H1 (cell line): ENCODE results near the gene DDX31. TPM values are rescaled to one million over a fixed set of nuclear protein-coding genes. Genes with fewer than 3 reads are reported as not detected.

Source experiments
- CTCF ChIA-PET: fragments of 300-600 bp; sonication (Branson Sonifier 250); formaldehyde crosslinking; loops from one replicate; lab custom pipeline; 2021; ENCODE audit not compliant: partially characterized antibody; lab: Charles Lee
- POLR2A ChIA-PET: fragments of 300-600 bp; sonication (Branson Sonifier 250); formaldehyde crosslinking; loops from one replicate; lab custom pipeline; 2021; ENCODE audit warnings: inconsistent platforms; ENCODE audit not compliant: partially characterized antibody; lab: Charles Lee
- DNase-seq, 2 experiments: peaks; one replicate each; pipeline versions ENCODE4 v3.0.0 to v3.0.0-alpha.2; 2010 to 2022; ENCODE audit warnings: low spot score in 2 of 2, low read depth in 1 of 2, mixed read lengths in 1 of 2
- FAIRE-seq: peaks from 2 replicates; lab custom pipeline; 2011; peaks lifted over from hg19 to GRCh38; lab: Jason Lieb, UNC
- H2AFZ ChIP-seq: 2 replicates; pipeline ENCODE4 v1.8.1; 2012; ENCODE audit warnings: low read length, inconsistent platforms
- H2AK5ac ChIP-seq: 2 replicates; pipeline ENCODE4 v1.6.1; 2013; ENCODE audit warnings: low read depth, low read length
- H2BK120ac ChIP-seq: replicated peaks from 2 replicates; pipeline ENCODE3; 2013; ENCODE audit warnings: low read depth, low read length, inconsistent platforms
- H2BK12ac ChIP-seq: 2 replicates; pipeline ENCODE4 v1.6.1; 2013; ENCODE audit warnings: low read depth, low read length
- H2BK15ac ChIP-seq: 2 replicates; pipeline ENCODE4 v1.6.1; 2013; ENCODE audit warnings: low read length
- H2BK20ac ChIP-seq: 2 replicates; pipeline ENCODE4 v1.6.1; 2013; ENCODE audit warnings: low read length
- H2BK5ac ChIP-seq: 2 replicates; pipeline ENCODE4 v1.6.1; 2013; ENCODE audit warnings: low read depth, low read length
- H3K14ac ChIP-seq: 2 replicates; pipeline ENCODE4 v1.6.1; 2013; ENCODE audit warnings: inconsistent platforms; ENCODE audit not compliant: insufficient read length
- H3K18ac ChIP-seq: 2 replicates; pipeline ENCODE4 v1.6.1; 2013; ENCODE audit warnings: low read length; ENCODE audit errors: extremely low read depth
- H3K23ac ChIP-seq: 2 replicates; pipeline ENCODE4 v1.6.1; 2013; ENCODE audit warnings: inconsistent platforms; ENCODE audit not compliant: insufficient read length
- H3K23me2 ChIP-seq: 2 replicates; pipeline ENCODE4 v1.6.1; 2013; ENCODE audit warnings: low read depth, low read length
- H3K27ac ChIP-seq: 2 replicates; pipeline ENCODE4 v1.6.1; 2011; ENCODE audit warnings: low read depth, low read length, inconsistent platforms
- H3K27me3 ChIP-seq, 4 experiments: replicated peaks in 1 of 4; 1 replicate in 1 of 4; 2 replicates in 3 of 4; pipeline versions ENCODE4 v1.6.1 to v1.8.1; 2011 to 2013; ENCODE audit warnings: low read length in 3 of 4, mild to moderate bottlenecking in 3 of 4, inconsistent platforms in 2 of 4, mixed read lengths in 2 of 4, moderate library complexity in 1 of 4; ENCODE audit not compliant: control insufficient read depth in 3 of 4, insufficient read depth in 3 of 4; ENCODE audit errors: extremely low read depth in 1 of 4
- H3K36me3 ChIP-seq, 4 experiments: 2 replicates each; pipeline versions ENCODE4 v1.6.1 to v1.8.1; 2011 to 2013; ENCODE audit warnings: mild to moderate bottlenecking in 4 of 4, low read length in 3 of 4, moderate library complexity in 2 of 4, control low read depth in 1 of 4, inconsistent platforms in 1 of 4; ENCODE audit not compliant: insufficient read depth in 4 of 4, control insufficient read depth in 2 of 4
- H3K4ac ChIP-seq: replicated peaks from 2 replicates; pipeline ENCODE3; 2013; ENCODE audit warnings: low read length, low read depth, mixed read lengths, inconsistent platforms; ENCODE audit not compliant: insufficient read length
- H3K4me1 ChIP-seq, 4 experiments: replicated peaks in 1 of 4; 1 replicate in 1 of 4; 2 replicates in 3 of 4; pipeline versions ENCODE4 v1.6.1 to v1.8.1; 2011 to 2013; ENCODE audit warnings: low read length in 3 of 4, inconsistent platforms in 2 of 4, mixed read lengths in 1 of 4; ENCODE audit not compliant: insufficient read depth in 4 of 4, control insufficient read depth in 3 of 4
- H3K4me2 ChIP-seq, 2 experiments: 2 replicates each; pipeline versions ENCODE4 v1.6.1 to v1.8.1; 2011 to 2013; ENCODE audit warnings: low read depth in 2 of 2, low read length in 2 of 2, control low read depth in 1 of 2, inconsistent platforms in 1 of 2, mild to moderate bottlenecking in 1 of 2; ENCODE audit not compliant: insufficient read depth in 1 of 2
- H3K4me3 ChIP-seq, 4 experiments: fragments of 200-600, 300-600 bp in 1 of 4; sonication (generic), shearing (Covaris generic), sonication (Bioruptor Twin) in 1 of 4; 2 replicates each; pipeline versions ENCODE4 v1.5.1 to v1.8.1; 2011 to 2016; ENCODE audit warnings: low read length in 4 of 4, low read depth in 3 of 4, control low read depth in 2 of 4, inconsistent platforms in 2 of 4, mild to moderate bottlenecking in 2 of 4, mixed read lengths in 1 of 4, moderate library complexity in 1 of 4; ENCODE audit not compliant: insufficient read depth in 2 of 4; ENCODE audit errors: extremely low read depth in 1 of 4
- H3K56ac ChIP-seq: replicated peaks from 2 replicates; pipeline ENCODE3; 2013; ENCODE audit warnings: low read depth, mild to moderate bottlenecking, mixed read lengths, low read length, inconsistent platforms; ENCODE audit not compliant: insufficient read length
- H3K79me1 ChIP-seq: 2 replicates; pipeline ENCODE4 v1.6.1; 2013; ENCODE audit warnings: low read depth, low read length, control low read depth
- H3K79me2 ChIP-seq, 2 experiments: 2 replicates each; pipeline versions ENCODE4 v1.6.1 to v1.8.1; 2012 to 2013; ENCODE audit warnings: low read length in 2 of 2, mild to moderate bottlenecking in 2 of 2, inconsistent platforms in 1 of 2; ENCODE audit not compliant: insufficient read depth in 2 of 2, control insufficient read depth in 1 of 2
- H3K9ac ChIP-seq, 4 experiments: replicated peaks in 1 of 4; 1 replicate in 1 of 4; 2 replicates in 3 of 4; pipeline versions ENCODE4 v1.6.1 to v1.8.1; 2011 to 2013; ENCODE audit warnings: low read depth in 3 of 4, low read length in 3 of 4, control low read depth in 2 of 4, mild to moderate bottlenecking in 2 of 4, moderate library complexity in 2 of 4, inconsistent platforms in 1 of 4; ENCODE audit errors: extremely low read depth in 1 of 4
- H3K9me3 ChIP-seq, 2 experiments: 2 replicates each; pipeline versions ENCODE4 v1.6.1 to v1.8.1; 2012 to 2013; ENCODE audit warnings: mild to moderate bottlenecking in 2 of 2, moderate library complexity in 2 of 2, control low read depth in 1 of 2, inconsistent platforms in 1 of 2, low read depth in 1 of 2, low read length in 1 of 2, mixed read lengths in 1 of 2; ENCODE audit not compliant: insufficient read depth in 2 of 2
- H4K20me1 ChIP-seq, 2 experiments: replicated peaks in 1 of 2; 2 replicates each; pipeline versions ENCODE3 to v1.8.1; 2011 to 2013; ENCODE audit warnings: inconsistent platforms in 2 of 2, low read length in 2 of 2, mild to moderate bottlenecking in 1 of 2; ENCODE audit not compliant: insufficient read depth in 2 of 2, control insufficient read depth in 1 of 2
- H4K5ac ChIP-seq: 2 replicates; pipeline ENCODE4 v1.6.1; 2013; ENCODE audit warnings: low read length, low read depth, mixed read lengths, inconsistent platforms; ENCODE audit not compliant: insufficient read length
- H4K8ac ChIP-seq: 2 replicates; pipeline ENCODE4 v1.8.0; 2013; ENCODE audit warnings: mild to moderate bottlenecking, moderate library complexity, low read length, inconsistent platforms; ENCODE audit not compliant: insufficient read depth; ENCODE audit errors: extremely low read depth
- H4K91ac ChIP-seq: replicated peaks from 2 replicates; pipeline ENCODE3; 2013; ENCODE audit warnings: low read length, mixed read lengths, inconsistent platforms; ENCODE audit not compliant: insufficient read length
- CREB1 ChIP-seq: IDR thresholded peaks from 2 replicates; pipeline ENCODE4 v1.6.1; 2012; ENCODE audit warnings: inconsistent platforms
- EZH2 ChIP-seq: fragments of 200-600 bp; sonication (generic); IDR thresholded peaks from 2 replicates; pipeline ENCODE4 v1.7.1; 2012; ENCODE audit warnings: low read depth, mild to moderate bottlenecking, moderate library complexity, low read length, inconsistent platforms; ENCODE audit not compliant: severe bottlenecking
- GABPA ChIP-seq: IDR thresholded peaks from 2 replicates; pipeline ENCODE4 v1.6.1; 2011; ENCODE audit warnings: mild to moderate bottlenecking, low read length, moderate library complexity, borderline replicate concordance; ENCODE audit not compliant: insufficient read depth
- KDM4A ChIP-seq: IDR thresholded peaks from one replicate; pipeline ENCODE4 v1.7.1; 2012; ENCODE audit warnings: low read depth, mild to moderate bottlenecking, moderate library complexity, low read length, inconsistent platforms; ENCODE audit not compliant: severe bottlenecking
- RBBP5 ChIP-seq: IDR thresholded peaks from 2 replicates; pipeline ENCODE4 v1.7.1; 2012; ENCODE audit warnings: low read depth, mild to moderate bottlenecking, inconsistent platforms, low read length, moderate library complexity, borderline replicate concordance
- SUZ12 ChIP-seq: fragments of 200-600 bp; sonication (generic); IDR thresholded peaks from 2 replicates; pipeline ENCODE4 v1.6.1; 2012; ENCODE audit warnings: mild to moderate bottlenecking, inconsistent platforms, low read length, moderate library complexity, mixed read lengths
- TBP ChIP-seq: IDR thresholded peaks from 2 replicates; pipeline ENCODE4 v1.6.1; 2011; ENCODE audit warnings: low read depth, low read length, improper control_type of control experiment
- YY1 ChIP-seq: IDR thresholded peaks from 2 replicates; pipeline ENCODE4 v1.6.1; 2011; ENCODE audit warnings: low read depth, mild to moderate bottlenecking, low read length
- ZNF274 ChIP-seq: IDR thresholded peaks from 2 replicates; pipeline ENCODE4 v1.7.0; 2012; ENCODE audit warnings: low read length, borderline replicate concordance; ENCODE audit errors: extremely low read depth
- WGBS, 2 experiments: shearing (Covaris generic) in 1 of 2; methylation state at CpG; one replicate each; pipeline versions ENCODE4 v1.1.6 to v1.1.7; 2013 to 2015; ENCODE audit warnings: low lambda C conversion rate in 2 of 2, mixed read lengths in 2 of 2, inconsistent platforms in 1 of 2, low coverage in 1 of 2, missing lambda C conversion rate in 1 of 2; ENCODE audit not compliant: insufficient replicate concordance in 2 of 2, insufficient coverage in 1 of 2, insufficient read length in 1 of 2; ENCODE audit errors: extremely low coverage in 1 of 2, missing lambda C conversion rate in 1 of 2; 5-methylcytosine and 5-hydroxymethylcytosine counted together
- polyA plus RNA-seq, 7 experiments: library from polyadenylated mRNA; depleted of rRNA in 3 of 7; stranded (reverse) in 5 of 7; unstranded in 2 of 7; fragments of >200 nt in 5 of 7; fragments of 200-250 nt in 2 of 7; gene quantifications; 1 replicate in 5 of 7; 2 replicates in 1 of 7; 4 replicates in 1 of 7; pipeline versions ENCODE4 v1.2.1 to v1.2.3, GENCODE V29; 2011 to 2013; ENCODE audit warnings: missing spikeins in 2 of 7, mixed read lengths in 2 of 7
- total RNA-seq: library from RNA; stranded (reverse); fragmentation: NEBNext Ultra II Directional; extraction: Animal tissue kit (Norgen Biotek cat#: 25700); gene quantifications from 2 replicates; pipeline ENCODE4 v1.2.1, GENCODE V29; 2021

The DDX31 gene
- total and polyA plus RNA-seq, 2 of the 8 experiments (the other 6 are each of a cell fraction or from before 2014, with no cell fraction given) = 9.5 to 23.7 TPM

DNA sequence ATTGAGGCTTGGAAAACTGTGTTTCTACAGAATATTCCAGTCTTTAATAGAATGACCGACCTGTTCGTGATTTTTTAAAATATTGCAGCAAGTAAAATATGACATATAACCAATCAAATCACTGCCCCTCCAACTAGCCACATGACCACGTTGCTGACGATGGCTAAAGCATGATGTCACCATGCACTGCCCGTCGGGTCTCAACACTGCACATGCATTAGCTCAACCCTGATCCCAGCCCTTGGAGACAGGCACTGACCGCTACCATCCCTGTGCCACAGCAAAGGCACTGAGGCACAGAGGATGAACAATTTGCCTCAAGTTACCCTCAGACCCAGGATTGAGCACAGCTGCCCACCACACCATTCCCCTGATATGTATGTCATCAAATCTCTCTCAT is 13.5 kb downstream of the DDX31 start:
- Histone ChIP-seq H2AFZ (no peak overlapping the region), H3K56ac (no peak overlapping the region), H3K36me3 (peaks cover 5 to 43% (median 28%) of the 10 kb centered on the region in 4 experiments), H2BK15ac (no peak overlapping the region), H3K14ac (no peak overlapping the region), H4K5ac (no peak overlapping the region), H3K9ac (no peak overlapping the region), H3K4ac (no peak overlapping the region), H3K27ac (no peak overlapping the region), H2BK12ac (no peak overlapping the region), H4K20me1 (peaks cover 0 to 5% of the 10 kb centered on the region in 2 experiments), H4K8ac (peak overlapping the region; percentile 57; the same call in 1 of the 2 replicates), H3K23ac (no peak overlapping the region), H2AK5ac (no peak overlapping the region), H2BK20ac (no peak overlapping the region), H3K4me1 (no peaks in the 10 kb centered on the region), H4K91ac (no peak overlapping the region), H3K23me2 (no peaks in the 10 kb centered on the region), H2BK5ac (no peak overlapping the region), H3K79me1 (peaks cover 4% of the 10 kb centered on the region), H3K18ac (no peak overlapping the region), H3K27me3 (no peaks in the 10 kb centered on the region), H3K4me3 (no peak overlapping the region), H3K79me2 (peaks cover 0 to 11% of the 10 kb centered on the region in 2 experiments; a peak in 1 of 4 replicates), H3K9me3 (no peaks in the 10 kb centered on the region), H2BK120ac (no peak overlapping the region), H3K4me2 (no peak overlapping the region)
- DNase-seq (no peak), FAIRE-seq (no peak)
- WGBS, 2 experiments = 92% methylated on average over 7 of the region's 7 CpGs; no CpG with 5 or more reads in 1 of the 2 experiments
- no peak for TF ChIP-seq ZNF274
- no peak for TF ChIP-seq RBBP5
- no peak for TF ChIP-seq GABPA
- no peak for TF ChIP-seq YY1
- no peak for TF ChIP-seq SUZ12
- TF ChIP-seq CREB1 = no peak
- TF ChIP-seq EZH2 = no peak
- TF ChIP-seq KDM4A = no peak
- no peak for TF ChIP-seq TBP
- ChIA-PET CTCF (no interaction called here), POLR2A (interaction anchor here (1.3 to 2.0 kb wide), 2 partner anchors 13 to 15 kb away, joined by 3 to 6 read pairs; partner anchors contain the start of gene DDX31)
